GM12878 (cell line): ENCODE data around the gene DNMBP.
"Not testable (repeated sequence)": the region's sequence is repeated elsewhere in the genome, so short reads cannot be mapped to it uniquely, and the experiment has no call there.

Source experiments
- HCFC1 ChIP-seq: fragments of 150-350 bp; IDR thresholded peaks from 2 replicates; pipeline ENCODE4 v1.6.1; 2014; ENCODE audit warnings: low read length
- MEF2A ChIP-seq: IDR thresholded peaks from 2 replicates; pipeline ENCODE4 v1.6.1; 2011; ENCODE audit warnings: low read depth, mild to moderate bottlenecking, low read length, moderate library complexity; ENCODE audit not compliant: insufficient read depth
- POLR2AphosphoS5 ChIP-seq: IDR thresholded peaks from 2 replicates; pipeline ENCODE4 v1.6.1; 2011; ENCODE audit warnings: mild to moderate bottlenecking, low read length, inconsistent platforms
- RAD21 ChIP-seq: IDR thresholded peaks from 2 replicates; pipeline ENCODE4 v1.6.1; 2011; ENCODE audit warnings: mild to moderate bottlenecking, low read depth, low read length, moderate library complexity; ENCODE audit not compliant: insufficient read depth
- TAF1 ChIP-seq: IDR thresholded peaks from 2 replicates; pipeline ENCODE4 v1.6.1; 2011; ENCODE audit warnings: mild to moderate bottlenecking, low read depth, low read length, borderline replicate concordance
- TCF12 ChIP-seq: IDR thresholded peaks from 2 replicates; pipeline ENCODE4 v1.6.1; 2011; ENCODE audit warnings: low read depth, mild to moderate bottlenecking, low read length
- YY1 ChIP-seq: IDR thresholded peaks from 2 replicates; pipeline ENCODE4 v1.6.1; 2011; ENCODE audit warnings: low read depth, mild to moderate bottlenecking, low read length
- ZBED1 ChIP-seq: IDR thresholded peaks from 2 replicates; pipeline ENCODE4 v1.6.1; 2016; ENCODE audit warnings: borderline replicate concordance
- ZNF24 ChIP-seq: fragments of 450-650 bp; IDR thresholded peaks from 2 replicates; pipeline ENCODE4 v1.6.1; 2017; ENCODE audit warnings: antibody characterized with exemption, mild to moderate bottlenecking
- ZNF622 ChIP-seq: fragments of 450-650 bp; IDR thresholded peaks from 2 replicates; pipeline ENCODE4 v1.6.1; 2017; ENCODE audit warnings: mild to moderate bottlenecking, inconsistent platforms
- TF ChIP-seq, protein P1 (sequence below): fragments of 450-650 bp; IDR thresholded peaks from 2 replicates; pipeline ENCODE4 v1.6.1; 2017; ENCODE audit warnings: mild to moderate bottlenecking
- TF ChIP-seq, protein P2 (sequence below), 3 experiments: IDR thresholded peaks in 2 of 3; conservative IDR thresholded peaks in 1 of 3; 2 replicates each; pipeline ENCODE4 v1.5.1; 2011; ENCODE audit warnings: low read depth in 3 of 3, low read length in 3 of 3, mild to moderate bottlenecking in 3 of 3, control low read depth in 2 of 3, moderate library complexity in 2 of 3, inconsistent platforms in 1 of 3, mixed read lengths in 1 of 3; ENCODE audit not compliant: control insufficient read depth in 2 of 3, insufficient read depth in 1 of 3; ENCODE audit errors: extremely low read depth in 1 of 3
- TF ChIP-seq, protein P3 (sequence below): fragments of 150-350 bp; IDR thresholded peaks from 2 replicates; pipeline ENCODE4 v1.6.1; 2014; ENCODE audit warnings: mild to moderate bottlenecking, low read depth, low read length

DNA sequence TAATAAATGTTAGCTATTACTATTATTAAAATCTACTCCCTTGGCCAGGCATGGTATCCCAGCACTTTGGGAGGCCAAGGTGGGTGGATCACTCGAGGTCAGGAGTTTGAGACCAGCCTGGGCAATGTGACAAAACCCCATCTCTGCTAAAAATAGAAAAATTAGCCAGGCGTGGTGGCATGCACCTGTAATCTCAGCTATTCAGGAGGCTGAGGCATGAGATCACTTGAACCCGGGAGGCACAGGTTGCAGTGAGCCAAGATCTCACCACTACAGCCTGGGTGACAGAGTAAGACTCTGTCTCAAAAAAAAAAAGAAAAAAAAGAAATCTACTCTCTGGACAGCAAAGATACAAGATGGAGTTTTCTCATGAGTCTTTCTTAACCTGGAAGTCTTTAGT, 56.2 kb downstream of the DNMBP start:
- not testable (repeated sequence) for TF ChIP-seq POLR2AphosphoS5, ZNF622, MEF2A, ZBED1, YY1, ZNF24, TAF1, TCF12, HCFC1, RAD21
- TF ChIP-seq, protein P1, sequence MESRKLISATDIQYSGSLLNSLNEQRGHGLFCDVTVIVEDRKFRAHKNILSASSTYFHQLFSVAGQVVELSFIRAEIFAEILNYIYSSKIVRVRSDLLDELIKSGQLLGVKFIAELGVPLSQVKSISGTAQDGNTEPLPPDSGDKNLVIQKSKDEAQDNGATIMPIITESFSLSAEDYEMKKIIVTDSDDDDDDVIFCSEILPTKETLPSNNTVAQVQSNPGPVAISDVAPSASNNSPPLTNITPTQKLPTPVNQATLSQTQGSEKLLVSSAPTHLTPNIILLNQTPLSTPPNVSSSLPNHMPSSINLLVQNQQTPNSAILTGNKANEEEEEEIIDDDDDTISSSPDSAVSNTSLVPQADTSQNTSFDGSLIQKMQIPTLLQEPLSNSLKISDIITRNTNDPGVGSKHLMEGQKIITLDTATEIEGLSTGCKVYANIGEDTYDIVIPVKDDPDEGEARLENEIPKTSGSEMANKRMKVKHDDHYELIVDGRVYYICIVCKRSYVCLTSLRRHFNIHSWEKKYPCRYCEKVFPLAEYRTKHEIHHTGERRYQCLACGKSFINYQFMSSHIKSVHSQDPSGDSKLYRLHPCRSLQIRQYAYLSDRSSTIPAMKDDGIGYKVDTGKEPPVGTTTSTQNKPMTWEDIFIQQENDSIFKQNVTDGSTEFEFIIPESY = not testable (repeated sequence)
- TF ChIP-seq, protein P2, sequence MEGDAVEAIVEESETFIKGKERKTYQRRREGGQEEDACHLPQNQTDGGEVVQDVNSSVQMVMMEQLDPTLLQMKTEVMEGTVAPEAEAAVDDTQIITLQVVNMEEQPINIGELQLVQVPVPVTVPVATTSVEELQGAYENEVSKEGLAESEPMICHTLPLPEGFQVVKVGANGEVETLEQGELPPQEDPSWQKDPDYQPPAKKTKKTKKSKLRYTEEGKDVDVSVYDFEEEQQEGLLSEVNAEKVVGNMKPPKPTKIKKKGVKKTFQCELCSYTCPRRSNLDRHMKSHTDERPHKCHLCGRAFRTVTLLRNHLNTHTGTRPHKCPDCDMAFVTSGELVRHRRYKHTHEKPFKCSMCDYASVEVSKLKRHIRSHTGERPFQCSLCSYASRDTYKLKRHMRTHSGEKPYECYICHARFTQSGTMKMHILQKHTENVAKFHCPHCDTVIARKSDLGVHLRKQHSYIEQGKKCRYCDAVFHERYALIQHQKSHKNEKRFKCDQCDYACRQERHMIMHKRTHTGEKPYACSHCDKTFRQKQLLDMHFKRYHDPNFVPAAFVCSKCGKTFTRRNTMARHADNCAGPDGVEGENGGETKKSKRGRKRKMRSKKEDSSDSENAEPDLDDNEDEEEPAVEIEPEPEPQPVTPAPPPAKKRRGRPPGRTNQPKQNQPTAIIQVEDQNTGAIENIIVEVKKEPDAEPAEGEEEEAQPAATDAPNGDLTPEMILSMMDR (IDR thresholded peaks at IDR 0.05 in 2 of 3, conservative IDR thresholded peaks at IDR 0.05 in 1 of 3; ENCODE audit: control insufficient read depth in 2 of 3, extremely low read depth in 1 of 3, insufficient read depth in 1 of 3, low read depth in 3 of 3, low read length in 3 of 3) = not testable (repeated sequence)
- TF ChIP-seq, protein P3, sequence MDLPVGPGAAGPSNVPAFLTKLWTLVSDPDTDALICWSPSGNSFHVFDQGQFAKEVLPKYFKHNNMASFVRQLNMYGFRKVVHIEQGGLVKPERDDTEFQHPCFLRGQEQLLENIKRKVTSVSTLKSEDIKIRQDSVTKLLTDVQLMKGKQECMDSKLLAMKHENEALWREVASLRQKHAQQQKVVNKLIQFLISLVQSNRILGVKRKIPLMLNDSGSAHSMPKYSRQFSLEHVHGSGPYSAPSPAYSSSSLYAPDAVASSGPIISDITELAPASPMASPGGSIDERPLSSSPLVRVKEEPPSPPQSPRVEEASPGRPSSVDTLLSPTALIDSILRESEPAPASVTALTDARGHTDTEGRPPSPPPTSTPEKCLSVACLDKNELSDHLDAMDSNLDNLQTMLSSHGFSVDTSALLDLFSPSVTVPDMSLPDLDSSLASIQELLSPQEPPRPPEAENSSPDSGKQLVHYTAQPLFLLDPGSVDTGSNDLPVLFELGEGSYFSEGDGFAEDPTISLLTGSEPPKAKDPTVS = not testable (repeated sequence)
